Superior temporal gyrus (tissue), 1 donor: ENCODE results near the gene SLC9A5.
A peak's percentile ranks its signal among the peaks of the same experiment; 100 is the strongest.

Source experiments
- DNase-seq: peaks from one replicate; pipeline ENCODE4 v3.0.0-alpha.2; 2016; ENCODE audit errors: extremely low spot score

The SLC9A5 gene

DNA sequence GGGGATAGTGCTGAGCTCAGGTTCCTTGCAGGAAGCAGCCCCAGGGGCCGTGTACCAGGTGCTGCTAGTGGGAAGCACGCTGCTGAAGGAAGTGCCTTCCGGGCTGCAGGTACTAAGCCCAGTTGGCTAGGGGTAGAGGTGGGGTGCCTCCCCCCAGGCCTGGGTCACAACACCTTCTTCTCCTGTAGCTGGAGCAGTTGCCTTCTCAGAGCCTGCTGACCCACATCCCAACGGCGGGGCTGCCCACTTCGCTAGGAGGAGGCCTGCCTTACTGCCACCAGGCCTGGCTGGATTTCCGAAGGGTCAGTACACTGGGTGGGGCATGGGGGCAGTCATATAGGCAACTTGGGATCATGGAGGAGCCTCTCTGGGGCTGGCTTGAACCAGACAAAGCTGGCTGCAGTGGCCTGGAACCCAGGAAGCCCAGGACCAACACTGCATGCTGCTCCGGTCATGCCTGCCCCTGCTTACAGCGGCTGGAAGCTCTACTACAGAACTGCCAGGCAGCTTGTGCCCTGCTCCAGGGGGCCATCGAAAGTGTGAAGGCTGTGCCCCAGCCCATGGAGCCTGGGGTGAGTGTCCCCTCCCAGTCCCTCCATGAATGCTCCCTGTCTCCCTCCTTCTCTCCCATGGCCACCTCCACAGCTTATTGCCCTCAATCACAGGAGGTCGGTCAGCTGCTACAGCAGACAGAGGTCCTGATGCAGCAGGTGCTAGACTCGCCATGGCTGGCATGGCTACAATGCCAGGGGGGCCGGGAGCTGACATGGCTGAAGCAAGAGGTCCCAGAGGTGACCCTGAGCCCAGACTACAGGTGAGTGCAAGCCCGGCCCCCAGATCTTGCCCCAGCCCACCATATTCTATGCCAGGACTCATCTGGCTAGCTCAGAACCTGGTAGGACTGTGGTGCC, 33.0 kb downstream of the SLC9A5 start:
- no peak for DNase-seq

GRCh38 chr16:67282447-67282805, 33.6 kb downstream of the SLC9A5 start:
- DNase-seq = no peak

- DNase-seq = no peak
These were observed 34.5 kb downstream of the SLC9A5 start for GRCh38 chr16:67283039-67283825.

DNA sequence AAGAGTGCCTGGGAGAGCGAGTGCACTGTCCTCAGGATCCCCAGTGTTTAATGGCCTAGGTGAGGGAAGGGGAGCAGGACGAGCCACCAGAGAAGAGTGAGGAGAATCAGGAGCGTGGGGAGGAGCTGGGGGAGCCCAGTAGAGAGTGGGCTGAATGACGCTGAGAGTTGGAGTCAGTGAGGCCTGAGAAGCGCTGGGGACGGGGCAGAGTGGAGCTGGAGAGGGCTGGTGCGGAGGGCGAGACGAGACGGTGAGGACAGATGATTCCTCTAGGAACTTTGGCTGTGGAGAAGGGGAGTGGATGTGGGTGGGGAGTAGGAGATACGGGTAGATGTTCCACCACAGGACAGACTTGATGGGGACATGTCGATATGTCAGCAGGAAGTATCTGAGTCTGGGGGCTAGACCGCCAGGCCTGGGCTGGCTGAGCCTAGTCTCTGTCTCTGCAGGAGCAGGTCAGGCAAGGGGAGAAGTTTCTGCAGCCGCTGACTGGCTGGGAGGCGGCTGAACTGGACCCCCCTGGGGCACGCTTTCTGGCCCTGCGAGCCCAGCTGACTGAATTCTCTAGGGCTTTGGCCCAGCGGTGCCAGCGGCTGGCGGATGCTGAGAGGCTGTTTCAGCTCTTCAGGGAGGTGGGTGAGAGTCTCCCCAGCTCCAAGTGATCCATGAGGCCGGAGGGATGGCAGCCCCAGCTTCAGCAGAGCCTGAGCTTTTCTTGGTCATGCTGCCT, 35.2 kb downstream of the SLC9A5 start:
- DNase-seq = no peak

DNA sequence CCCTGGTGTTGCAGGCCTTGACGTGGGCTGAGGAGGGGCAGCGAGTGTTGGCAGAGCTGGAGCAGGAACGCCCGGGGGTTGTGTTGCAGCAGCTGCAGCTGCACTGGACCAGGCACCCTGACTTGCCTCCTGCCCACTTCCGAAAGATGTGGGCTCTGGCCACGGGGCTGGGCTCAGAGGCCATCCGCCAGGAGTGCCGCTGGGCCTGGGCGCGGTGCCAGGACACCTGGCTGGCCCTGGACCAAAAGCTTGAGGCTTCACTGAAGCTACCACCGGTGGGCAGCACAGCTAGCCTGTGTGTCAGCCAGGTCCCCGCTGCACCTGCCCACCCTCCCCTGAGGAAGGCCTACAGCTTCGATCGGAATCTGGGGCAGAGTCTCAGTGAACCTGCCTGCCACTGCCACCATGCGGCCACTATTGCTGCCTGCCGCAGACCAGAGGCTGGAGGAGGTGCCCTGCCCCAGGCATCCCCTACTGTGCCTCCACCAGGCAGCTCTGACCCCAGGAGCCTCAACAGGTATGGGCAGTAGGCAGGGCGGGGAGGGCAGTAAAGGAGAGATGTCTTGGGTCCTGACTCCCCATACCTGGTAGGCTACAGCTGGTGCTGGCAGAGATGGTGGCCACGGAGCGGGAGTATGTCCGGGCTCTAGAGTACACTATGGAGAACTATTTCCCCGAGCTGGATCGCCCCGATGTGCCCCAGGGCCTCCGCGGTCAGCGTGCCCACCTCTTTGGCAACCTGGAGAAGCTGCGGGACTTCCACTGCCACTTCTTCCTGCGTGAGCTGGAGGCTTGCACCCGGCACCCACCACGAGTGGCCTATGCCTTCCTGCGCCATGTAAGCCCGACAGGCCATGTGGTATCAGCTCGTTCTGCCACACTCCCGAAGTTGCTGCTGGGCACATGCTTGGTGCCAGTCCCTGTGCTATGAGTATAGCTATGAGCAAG, 36.2 kb downstream of the SLC9A5 start:
- DNase-seq = peak; percentile 13

- no peak for DNase-seq
These were observed 37.9 kb downstream of the SLC9A5 start for GRCh38 chr16:67286441-67287235.

DNA sequence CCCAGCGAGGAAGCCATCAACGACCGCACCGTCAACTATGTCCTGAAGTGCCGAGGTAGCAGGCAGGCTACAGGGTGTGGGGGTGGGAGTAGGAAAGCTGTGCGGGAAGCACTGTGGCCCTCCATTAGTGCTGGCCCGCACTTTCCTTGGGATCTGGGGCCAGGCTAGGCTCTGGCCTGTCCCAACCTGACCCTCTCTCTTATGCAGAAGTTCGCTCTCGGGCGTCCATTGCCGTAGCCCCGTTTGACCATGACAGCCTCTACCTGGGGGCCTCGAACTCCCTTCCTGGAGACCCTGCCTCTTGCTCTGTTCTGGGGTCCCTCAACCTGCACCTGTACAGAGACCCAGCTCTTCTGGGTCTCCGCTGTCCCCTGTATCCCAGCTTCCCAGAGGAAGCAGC, 39.2 kb downstream of the SLC9A5 start:
- DNase-seq = no peak

- DNase-seq = no peak
These were observed 42.7 kb downstream of the SLC9A5 start for GRCh38 chr16:67291461-67291860.

GRCh38 chr16:67294171-67294757, 45.5 kb downstream of the SLC9A5 start:
- no peak for DNase-seq

DNA sequence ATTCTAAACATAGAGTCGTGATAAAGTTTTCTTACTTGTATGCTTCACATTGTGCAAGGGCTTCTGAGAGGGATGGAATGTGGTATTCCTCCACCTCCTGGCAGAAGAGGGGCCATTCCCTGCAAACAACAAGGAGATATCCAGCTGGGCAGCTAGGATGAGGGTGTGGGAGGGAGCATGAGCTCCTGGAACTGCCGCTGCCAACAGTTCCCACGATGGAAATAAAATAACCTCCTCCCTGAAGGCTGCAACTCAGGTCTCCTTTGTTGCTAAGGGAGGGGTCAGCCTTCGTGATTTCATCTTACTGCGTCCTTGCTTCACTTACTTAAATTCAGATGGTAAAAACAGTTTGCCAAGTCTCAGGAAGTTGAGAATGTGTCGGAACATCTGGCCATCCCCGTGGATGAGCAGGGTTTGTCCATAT, 46.2 kb downstream of the SLC9A5 start:
- no peak for DNase-seq

GRCh38 chr16:67296420-67296819, 47.6 kb downstream of the SLC9A5 start:
- DNase-seq = no peak

- no peak for DNase-seq
These were observed 49.5 kb downstream of the SLC9A5 start for GRCh38 chr16:67298277-67298676.

- no peak for DNase-seq
These were observed 50.5 kb downstream of the SLC9A5 start for GRCh38 chr16:67299269-67299668.

- no peak for DNase-seq
These were observed 52.5 kb downstream of the SLC9A5 start for GRCh38 chr16:67301080-67301782.

DNA sequence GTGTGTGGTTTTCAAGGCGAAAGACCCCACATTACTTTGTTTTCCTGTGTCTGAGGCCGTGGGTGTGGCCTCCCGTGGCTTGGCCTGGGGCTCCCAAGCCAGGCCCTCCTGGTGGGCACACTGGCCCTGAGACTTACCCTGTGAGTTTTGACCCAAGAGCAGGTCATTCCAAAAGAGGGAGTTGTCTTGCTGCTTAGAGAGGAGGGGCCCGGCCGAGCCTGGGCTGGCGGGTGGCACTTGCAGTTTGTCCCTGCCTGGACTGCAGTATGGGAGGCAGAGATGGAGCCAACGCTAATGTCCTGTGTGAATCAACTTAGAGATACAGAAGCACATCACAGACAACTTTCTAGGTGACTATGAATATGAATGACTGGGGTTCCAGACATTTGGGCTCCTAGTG, 53.3 kb downstream of the SLC9A5 start:
- DNase-seq = no peak

DNA sequence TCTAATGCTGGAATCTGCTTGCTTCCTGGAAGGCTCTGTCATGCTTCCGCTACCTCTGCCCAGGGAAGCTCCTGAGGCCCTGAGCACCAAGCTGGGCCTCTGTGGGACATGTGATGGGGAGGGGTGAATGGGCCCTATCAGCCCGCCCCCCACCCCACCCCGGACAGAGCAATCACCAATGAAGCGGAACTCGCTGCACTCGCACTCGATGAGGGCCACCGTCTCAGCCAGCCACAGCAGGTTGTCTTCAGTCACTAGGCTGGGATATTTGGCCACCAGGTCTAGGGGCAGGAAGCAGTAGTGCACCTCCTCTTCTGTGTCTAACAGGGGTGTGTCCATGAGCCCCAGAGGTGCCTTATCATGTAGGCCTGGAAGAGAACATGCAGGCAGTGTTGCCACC, 54.2 kb downstream of the SLC9A5 start:
- no peak for DNase-seq

- DNase-seq = no peak
These were observed 55.2 kb downstream of the SLC9A5 start for GRCh38 chr16:67304020-67304419.

DNA sequence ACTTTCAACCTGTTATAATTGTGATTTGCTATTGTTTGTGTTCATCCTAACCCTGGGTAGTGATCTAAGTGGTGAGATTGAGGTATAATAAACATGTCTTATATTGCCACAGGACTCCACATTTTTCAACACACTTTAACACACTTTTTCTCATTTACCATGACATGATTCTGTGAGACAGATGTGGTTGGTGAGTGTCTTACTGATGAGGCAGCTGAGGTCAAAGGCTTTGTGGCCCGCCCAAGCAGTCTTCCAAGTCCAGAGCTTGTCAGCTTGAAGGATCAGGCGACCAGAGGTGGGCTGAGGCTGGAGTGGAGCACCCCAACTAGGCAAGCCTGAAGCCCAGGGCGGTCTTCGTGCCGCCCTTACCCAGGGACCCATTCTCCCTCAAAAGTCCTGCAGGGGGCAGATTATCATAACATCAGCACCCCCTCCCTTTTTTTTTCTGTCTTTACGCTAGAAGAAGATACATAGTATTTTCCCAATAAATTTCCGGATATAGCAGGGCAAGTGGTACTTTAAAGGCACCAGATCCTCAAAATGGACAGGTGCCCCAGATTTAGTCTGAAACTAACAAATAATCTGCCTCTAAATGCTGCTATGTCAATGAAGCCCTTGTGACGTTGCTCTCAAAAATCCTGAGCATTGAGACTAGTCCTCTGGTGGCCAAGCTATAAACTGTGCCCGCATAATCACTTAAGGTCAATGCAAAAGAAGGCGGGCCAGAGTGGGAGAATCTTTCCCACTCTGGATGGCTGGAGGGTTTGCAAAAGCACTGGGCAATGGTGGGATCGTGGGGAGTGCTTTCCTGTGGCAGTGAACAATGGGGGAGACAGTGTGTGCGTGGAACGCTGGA, 56.7 kb downstream of the SLC9A5 start:
- no peak for DNase-seq
